RPMI7951 (cell line): ENCODE data around the gene STPG2. TPM values are rescaled to one million over a fixed set of nuclear protein-coding genes. Genes with fewer than 3 reads are reported as not detected.

ENCODE experiments used
- DNase-seq: peaks from one replicate; pipeline ENCODE4 v3.0.0-alpha.2; 2012; ENCODE audit warnings: low read depth
- total RNA-seq: library from RNA; depleted of rRNA; stranded (reverse); fragments of >200 nt; shearing (Covaris generic); gene quantifications from 2 replicates; pipeline ENCODE4 v1.2.3, GENCODE V29; 2014; rRNA removed

Gene STPG2
- total RNA-seq = not detected in 2 replicates

- DNase-seq = peak; percentile 87
These were observed at the start of gene STPG2 for GRCh38 chr4:98143001-98143899. Gene STPG2, minus strand, starts transcription at chr4:98143476.

GRCh38 chr4:98185279-98185678 lies 42.0 kb upstream of the STPG2 start:
- DNase-seq = no peak

GRCh38 chr4:98181809-98182208 lies 38.5 kb upstream of the STPG2 start:
- no peak for DNase-seq

GRCh38 chr4:98179951-98180350 lies 36.7 kb upstream of the STPG2 start:
- DNase-seq = no peak

- DNase-seq = no peak
These were observed 33.3 kb upstream of the STPG2 start for GRCh38 chr4:98176531-98176930.

- DNase-seq = no peak
These were observed 26.8 kb upstream of the STPG2 start for GRCh38 chr4:98170035-98170434.

GRCh38 chr4:98166731-98167041 lies 23.4 kb upstream of the STPG2 start:
- no peak for DNase-seq

- DNase-seq = peak; percentile 59
These were observed 22.9 kb upstream of the STPG2 start for GRCh38 chr4:98166025-98166730.

GRCh38 chr4:98162696-98163095 lies 19.4 kb upstream of the STPG2 start:
- DNase-seq = no peak

GRCh38 chr4:98151145-98151924 lies 8.1 kb upstream of the STPG2 start:
- DNase-seq = no peak

GRCh38 chr4:98150092-98150761 lies 7.0 kb upstream of the STPG2 start:
- DNase-seq = peak; percentile 4

GRCh38 chr4:98148856-98149255 lies 5.6 kb upstream of the STPG2 start:
- no peak for DNase-seq

GRCh38 chr4:98126141-98126540 lies 17.1 kb downstream of the STPG2 start:
- no peak for DNase-seq

- no peak for DNase-seq
These were observed 17.7 kb downstream of the STPG2 start for GRCh38 chr4:98125585-98125984.

- DNase-seq = no peak
These were observed 25.9 kb downstream of the STPG2 start for GRCh38 chr4:98117363-98117762.

GRCh38 chr4:98113012-98113411 lies 30.3 kb downstream of the STPG2 start:
- DNase-seq = peak; percentile 23

- no peak for DNase-seq
These were observed 32.3 kb downstream of the STPG2 start for GRCh38 chr4:98110929-98111328.

GRCh38 chr4:98110214-98110613 lies 33.1 kb downstream of the STPG2 start:
- no peak for DNase-seq

GRCh38 chr4:98102660-98103059 lies 40.6 kb downstream of the STPG2 start:
- DNase-seq = no peak

- no peak for DNase-seq
These were observed 41.3 kb downstream of the STPG2 start for GRCh38 chr4:98101988-98102387.

GRCh38 chr4:98098764-98099163 lies 44.5 kb downstream of the STPG2 start:
- no peak for DNase-seq

GRCh38 chr4:98094118-98094517 lies 49.2 kb downstream of the STPG2 start:
- peak; percentile 0 for DNase-seq
